ENCODE measurements around the gene KCTD16.

The KCTD16 gene

DNA sequence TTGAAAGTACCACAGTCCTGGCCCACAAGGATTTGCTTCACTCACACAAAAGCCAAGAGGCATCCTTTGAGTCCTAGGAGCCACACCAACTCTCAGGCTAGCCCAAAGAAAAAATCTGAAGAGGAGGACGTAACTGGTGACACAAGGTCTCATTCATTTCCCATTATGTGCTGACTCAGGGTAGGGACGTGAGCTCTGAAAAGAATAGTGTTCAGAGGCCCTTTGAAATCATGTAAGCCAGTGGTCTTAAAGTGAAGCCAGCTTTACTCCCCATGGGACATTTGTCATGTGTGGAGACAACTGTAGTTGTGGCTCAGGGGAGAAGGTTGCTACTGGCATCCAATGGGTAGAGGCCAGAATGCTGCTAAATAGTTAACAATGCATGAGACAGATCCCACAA is 332.4 kb downstream of the KCTD16 start:
- TF ChIP-seq, protein P1, sequence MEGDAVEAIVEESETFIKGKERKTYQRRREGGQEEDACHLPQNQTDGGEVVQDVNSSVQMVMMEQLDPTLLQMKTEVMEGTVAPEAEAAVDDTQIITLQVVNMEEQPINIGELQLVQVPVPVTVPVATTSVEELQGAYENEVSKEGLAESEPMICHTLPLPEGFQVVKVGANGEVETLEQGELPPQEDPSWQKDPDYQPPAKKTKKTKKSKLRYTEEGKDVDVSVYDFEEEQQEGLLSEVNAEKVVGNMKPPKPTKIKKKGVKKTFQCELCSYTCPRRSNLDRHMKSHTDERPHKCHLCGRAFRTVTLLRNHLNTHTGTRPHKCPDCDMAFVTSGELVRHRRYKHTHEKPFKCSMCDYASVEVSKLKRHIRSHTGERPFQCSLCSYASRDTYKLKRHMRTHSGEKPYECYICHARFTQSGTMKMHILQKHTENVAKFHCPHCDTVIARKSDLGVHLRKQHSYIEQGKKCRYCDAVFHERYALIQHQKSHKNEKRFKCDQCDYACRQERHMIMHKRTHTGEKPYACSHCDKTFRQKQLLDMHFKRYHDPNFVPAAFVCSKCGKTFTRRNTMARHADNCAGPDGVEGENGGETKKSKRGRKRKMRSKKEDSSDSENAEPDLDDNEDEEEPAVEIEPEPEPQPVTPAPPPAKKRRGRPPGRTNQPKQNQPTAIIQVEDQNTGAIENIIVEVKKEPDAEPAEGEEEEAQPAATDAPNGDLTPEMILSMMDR (IDR thresholded peaks at IDR 0.05; ENCODE audit: control extremely low read depth, extremely low read depth, low read depth, missing control alignments) = no peak
- POLR2A ChIA-PET = no interaction called here
- CTCF ChIA-PET = no interaction called here
- no peak for DNase-seq (ENCODE audit: extremely low spot score)

DNA sequence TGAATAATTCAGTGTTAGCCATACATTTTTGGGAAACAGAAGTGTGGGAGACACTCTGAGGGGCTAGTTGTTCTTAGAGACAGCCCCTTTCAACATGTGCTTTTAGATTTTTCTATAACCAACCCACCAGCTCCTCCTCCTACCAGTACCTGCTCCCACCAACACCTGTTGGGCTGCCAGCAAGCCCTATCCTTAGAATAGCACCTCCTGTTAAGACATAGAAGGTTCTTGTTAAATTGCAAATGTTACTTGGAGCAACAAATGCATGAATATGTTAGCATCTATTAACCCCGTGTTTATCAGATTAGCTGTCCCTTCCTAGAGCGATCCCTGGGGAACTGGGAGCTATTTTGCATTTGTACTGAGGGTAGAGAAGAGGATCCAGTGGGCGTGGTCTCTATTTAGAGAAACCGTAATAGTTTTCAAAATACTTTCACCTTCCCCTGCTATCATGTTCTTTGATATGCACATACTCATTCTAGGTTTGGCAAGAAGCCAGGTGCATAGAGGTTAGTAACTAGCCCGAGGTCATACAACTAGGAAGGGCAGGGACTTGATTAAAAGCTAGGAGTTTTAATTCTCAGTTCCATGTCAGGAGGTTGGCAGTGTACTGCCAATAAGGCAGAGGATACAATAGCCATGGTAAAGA is 334.4 kb downstream of the KCTD16 start:
- TF ChIP-seq, protein P1 (IDR thresholded peaks at IDR 0.05; ENCODE audit: control extremely low read depth, extremely low read depth, low read depth, missing control alignments) = no peak
- CTCF ChIA-PET = no interaction called here
- no peak for DNase-seq (ENCODE audit: extremely low spot score)
- POLR2A ChIA-PET = no interaction called here

GRCh38 chr5:144510845-144511579 is 340.3 kb downstream of the KCTD16 start:
- ChIA-PET POLR2A (no interaction called here), CTCF (no interaction called here)
- TF ChIP-seq, protein P1 (IDR thresholded peaks at IDR 0.05; ENCODE audit: control extremely low read depth, extremely low read depth, low read depth, missing control alignments) = no peak
- DNase-seq (ENCODE audit: extremely low spot score) = no peak

- no peak for DNase-seq (ENCODE audit: extremely low spot score)
- POLR2A ChIA-PET = no interaction called here
- TF ChIP-seq, protein P1 (IDR thresholded peaks at IDR 0.05; ENCODE audit: control extremely low read depth, extremely low read depth, low read depth, missing control alignments) = no peak
- CTCF ChIA-PET = interaction anchor here (1.1 kb wide), 1 partner anchor 26 kb away, joined by 3 read pairs; no protein-coding TSS in a partner anchor
Observed at GRCh38 chr5:144511580-144512072, 341.0 kb downstream of the KCTD16 start.

GRCh38 chr5:144522698-144523097 is 352.0 kb downstream of the KCTD16 start:
- TF ChIP-seq, protein P1 (IDR thresholded peaks at IDR 0.05; ENCODE audit: control extremely low read depth, extremely low read depth, low read depth, missing control alignments) = no peak
- POLR2A ChIA-PET = no interaction called here
- DNase-seq (ENCODE audit: extremely low spot score) = no peak
- CTCF ChIA-PET = no interaction called here

- CTCF ChIA-PET = no interaction called here
- POLR2A ChIA-PET = no interaction called here
- DNase-seq (ENCODE audit: extremely low spot score) = no peak
- TF ChIP-seq, protein P1 (IDR thresholded peaks at IDR 0.05; ENCODE audit: control extremely low read depth, extremely low read depth, low read depth, missing control alignments) = no peak
Observed at GRCh38 chr5:144525000-144525399, 354.3 kb downstream of the KCTD16 start.

Measured in GM10248 (cell line).